Activated T-helper 1 cell treated with Interleukin-2 at 50 U/mL for 16 hours (primary cell): ENCODE data around the gene TBC1D7.

ENCODE experiments used
- DNase-seq: peaks from one replicate; pipeline ENCODE4 v3.0.0-alpha.2; 2020; ENCODE audit warnings: low read depth

Gene TBC1D7

DNA sequence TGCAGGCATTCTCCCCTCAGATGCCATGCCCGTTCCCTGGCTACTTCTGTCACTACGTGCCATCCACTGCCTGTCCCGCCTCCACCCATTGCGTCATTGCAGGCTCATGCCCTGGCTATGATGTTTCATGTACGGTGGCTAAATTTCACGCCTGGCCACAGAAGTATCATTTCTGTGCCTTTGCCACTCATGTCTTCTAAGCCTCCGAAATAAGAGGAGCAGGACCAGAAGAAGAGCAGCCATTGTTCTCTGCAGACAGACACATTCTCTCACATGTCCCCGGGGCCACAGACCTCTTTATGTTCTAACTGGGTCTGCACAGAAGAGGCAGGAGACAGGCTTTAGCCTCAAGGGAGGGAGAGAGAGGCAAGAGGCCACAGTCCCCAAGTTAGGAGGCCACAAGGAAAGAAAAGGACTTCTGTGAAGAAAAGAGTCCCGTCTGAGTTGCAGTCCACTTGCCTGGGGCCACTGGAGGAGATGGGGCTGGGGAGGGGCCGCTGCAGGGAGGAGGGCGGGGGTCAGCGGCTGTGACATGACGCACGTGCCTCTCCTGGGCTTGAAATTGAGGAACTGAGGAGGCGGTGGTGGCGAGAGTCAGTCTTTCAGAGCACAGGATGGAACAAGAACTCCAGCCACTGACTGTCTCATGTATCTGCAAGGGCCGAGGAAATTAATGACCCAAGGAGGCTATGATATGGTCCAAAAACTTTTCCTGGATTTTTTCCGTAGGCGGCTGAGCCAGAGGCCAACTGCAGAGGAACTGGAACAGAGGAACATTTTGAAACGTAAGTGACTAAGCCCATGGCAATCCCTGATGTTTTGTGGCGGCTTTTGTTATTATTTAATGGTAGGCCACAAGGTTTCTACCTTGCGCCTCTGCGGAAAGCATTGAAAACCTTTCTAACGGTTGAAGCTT is 55.9 kb downstream of the TBC1D7 start:
- no peak for DNase-seq

DNA sequence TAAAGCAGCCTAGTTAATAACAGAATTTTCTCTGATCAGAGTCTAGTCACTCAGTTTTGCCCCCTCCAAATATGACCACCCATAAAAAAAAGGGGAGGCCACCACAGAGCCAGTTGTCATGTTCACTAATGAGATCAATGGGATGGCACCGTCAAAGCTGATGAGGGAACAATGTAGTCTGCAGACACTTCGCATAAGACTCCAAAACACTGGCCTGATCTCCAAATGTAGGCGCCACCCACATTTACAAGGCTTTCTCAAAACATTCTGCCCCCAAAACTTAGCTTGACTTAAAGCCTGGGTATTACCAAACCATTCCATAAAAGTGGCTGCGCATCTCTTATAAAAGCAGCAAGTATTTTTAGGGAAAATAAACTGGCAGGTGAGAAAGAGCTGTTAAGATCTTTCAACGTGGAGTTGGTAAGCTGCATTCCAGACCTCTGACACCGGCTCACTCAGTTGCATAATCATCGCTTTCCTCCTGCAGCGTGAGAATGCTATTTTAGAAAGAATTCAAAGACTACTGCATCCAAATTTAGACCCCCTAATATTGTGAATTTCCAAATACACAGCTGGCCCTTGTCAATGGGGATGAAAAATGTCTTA is 59.3 kb downstream of the TBC1D7 start:
- no peak for DNase-seq

- DNase-seq, result no peak
Measured at GRCh38 chr6:13267142-13267651, 61.1 kb downstream of the TBC1D7 start.

GRCh38 chr6:13263669-13264068 is 64.7 kb downstream of the TBC1D7 start:
- no peak for DNase-seq

DNA sequence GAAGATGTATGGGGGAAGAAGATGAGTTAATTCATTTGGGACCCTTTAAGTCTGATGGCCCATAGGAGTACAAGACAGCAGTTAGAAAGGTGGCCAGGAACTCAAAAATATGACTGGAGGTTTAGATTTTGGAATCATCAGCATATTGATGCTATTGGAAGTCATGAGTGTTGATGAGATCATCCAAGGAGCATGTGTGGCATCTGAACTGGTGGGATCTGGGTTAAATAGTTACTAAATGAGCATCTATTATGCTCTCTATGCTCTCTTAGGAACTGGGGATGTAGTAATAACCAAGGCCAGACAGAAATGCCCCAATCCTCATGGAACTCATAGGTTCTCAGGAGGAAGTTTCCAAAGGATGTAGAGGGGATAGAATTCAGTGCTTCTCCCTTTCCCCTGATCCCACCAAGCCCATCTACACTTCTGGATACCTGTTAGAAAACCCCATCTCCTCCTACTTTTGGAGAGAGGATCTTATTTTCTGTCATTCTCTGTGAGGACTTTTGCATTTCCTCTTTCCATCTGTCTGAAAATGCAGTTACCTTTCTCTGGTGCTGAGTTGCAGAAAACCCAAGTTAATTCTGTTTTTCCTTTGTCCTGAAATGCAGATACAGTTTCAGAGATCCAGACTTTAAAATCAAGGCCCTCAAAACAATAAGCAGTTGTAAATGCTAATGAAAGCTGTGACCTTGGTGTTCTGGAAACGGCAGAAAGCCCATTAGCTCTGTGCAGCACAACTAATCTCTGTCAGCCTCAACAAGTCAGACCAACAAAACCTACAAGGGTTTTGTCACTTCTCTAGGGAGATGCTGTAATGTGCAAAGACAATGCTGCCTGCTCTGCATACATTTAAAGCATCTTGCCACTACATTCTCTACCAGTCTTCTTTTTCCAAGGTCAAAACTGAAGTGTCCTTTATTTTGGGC is 65.8 kb downstream of the TBC1D7 start:
- DNase-seq, result no peak

DNA sequence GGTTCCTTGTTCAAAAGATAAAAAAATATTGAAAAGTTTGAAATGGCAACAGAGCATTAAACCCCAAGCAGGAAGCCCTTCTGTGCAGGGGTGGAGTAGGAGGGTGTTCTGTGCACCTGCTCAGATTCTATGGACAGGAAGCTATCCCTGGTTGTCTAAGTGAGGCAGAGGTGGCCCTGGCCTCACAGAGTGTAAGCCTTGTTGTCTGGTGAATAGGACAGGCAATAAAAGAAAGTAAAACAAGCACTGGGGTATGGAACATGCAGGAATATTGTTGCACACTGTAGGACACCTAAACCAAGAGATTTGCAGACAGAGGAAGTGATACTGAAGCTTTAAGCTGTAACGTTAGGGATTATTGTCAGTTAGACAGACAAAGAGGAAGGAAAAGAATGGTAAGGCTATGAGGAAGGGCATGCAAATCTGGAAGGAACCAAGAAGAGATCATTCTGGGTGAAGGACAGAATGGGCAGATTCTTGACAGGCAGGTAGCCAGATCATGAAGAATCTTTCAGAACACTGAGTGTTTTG is 66.8 kb downstream of the TBC1D7 start:
- no peak for DNase-seq

DNA sequence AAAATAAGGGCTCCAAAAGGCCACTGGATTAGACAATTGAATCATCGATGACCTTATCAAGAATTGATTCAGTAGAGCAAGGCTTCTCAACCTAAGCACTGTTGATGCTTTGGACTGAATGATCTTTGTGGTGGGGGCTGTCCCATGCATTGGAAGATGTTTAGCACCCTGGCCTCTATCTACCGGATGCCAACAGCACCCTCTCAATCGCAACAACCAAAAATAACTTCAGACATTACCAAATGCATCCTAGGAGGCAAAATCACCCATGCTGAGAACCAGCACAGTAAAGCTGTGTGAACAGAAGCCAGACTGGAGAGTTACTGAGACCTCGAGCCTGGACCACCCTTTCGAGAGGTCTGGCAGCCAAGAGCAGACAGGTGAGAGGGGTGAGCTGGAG is 67.5 kb downstream of the TBC1D7 start:
- no peak for DNase-seq

DNA sequence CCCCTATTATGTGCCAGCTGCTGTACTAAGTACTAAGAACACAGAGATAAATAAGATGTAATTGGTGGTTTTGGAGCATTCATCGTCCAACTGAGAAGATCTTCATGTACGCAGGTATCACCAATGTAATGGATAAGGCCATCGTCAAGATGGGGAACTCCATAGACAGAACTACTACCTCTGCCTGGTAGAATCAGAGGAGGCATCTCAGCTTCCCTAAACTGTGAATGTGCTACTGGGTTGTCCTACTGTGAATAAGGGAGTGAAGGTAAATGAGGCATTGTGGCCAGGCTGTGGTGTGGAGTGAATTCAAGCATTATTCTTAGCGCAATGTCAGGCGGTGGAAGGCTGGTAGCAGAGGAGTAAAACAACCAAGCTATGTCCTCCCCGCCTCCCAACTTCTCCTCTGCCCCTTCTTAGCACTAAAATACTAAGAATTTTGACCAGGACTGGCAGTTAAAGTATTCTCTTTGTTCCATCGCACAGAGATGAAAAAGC is 68.2 kb downstream of the TBC1D7 start:
- no peak for DNase-seq

DNA sequence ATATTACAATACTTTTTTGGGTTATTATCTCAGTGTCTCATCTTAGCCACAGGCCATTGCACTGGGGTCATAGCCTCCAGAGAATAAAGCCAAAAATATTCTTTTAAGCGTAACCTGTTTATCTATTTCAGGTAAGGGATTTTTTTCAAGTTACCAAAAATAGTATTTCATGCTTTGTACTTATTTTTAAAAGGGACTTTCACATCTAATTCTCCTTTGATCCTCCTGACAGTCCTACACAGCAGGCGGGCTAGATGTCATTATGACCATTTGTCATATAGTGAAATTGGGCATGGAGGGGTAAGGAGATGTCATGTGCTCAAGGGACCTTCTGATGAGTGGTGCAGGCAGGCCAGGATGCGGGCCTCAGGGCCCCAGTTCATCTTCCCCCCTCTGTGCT is 68.9 kb downstream of the TBC1D7 start:
- no peak for DNase-seq

GRCh38 chr6:13256266-13257001 is 71.9 kb downstream of the TBC1D7 start:
- DNase-seq, result no peak
